Naive thymus-derived CD8-positive, alpha-beta T cell (primary cell): Measurements from ENCODE around the gene PIGK. TPM values are rescaled to one million over a fixed set of nuclear protein-coding genes. Genes with fewer than 3 reads are reported as not detected.
A peak's percentile ranks its signal among the peaks of the same experiment; 100 is the strongest.
"Not testable (repeated sequence)": the region's sequence is repeated elsewhere in the genome, so short reads cannot be mapped to it uniquely, and the experiment has no call there.

Experiments used
- ATAC-seq, 2 donors: fragments of 150-1000 bp; cut with Tn5 transposase in 1 of 2; sonication (Bioruptor Pico), chemical (Tn5 transposase) in 1 of 2; 1 replicate in 1 of 2; 2 replicates in 1 of 2; pipeline ENCODE4 v1.10.0; 2021; ENCODE audit warnings: mild to moderate bottlenecking in 2 of 2, moderate library complexity in 2 of 2
- POLR2A ChIA-PET: fragments of 350-600 bp; sonication (Branson Sonifier 250); formaldehyde crosslinking; loops from one replicate; lab custom pipeline; 2021; ENCODE audit warnings: antibody characterized with exemption; lab: Charles Lee
- DNase-seq, 10 donors: peaks; one replicate each; pipeline versions ENCODE4 v3.0.0 to v3.0.0-alpha.2; 2020 to 2022
- H3K27ac Mint-ChIP-seq, 10 donors: one replicate each; pipeline ENCODE4 v1.8.0; 2020 to 2022; ENCODE audit warnings: mild to moderate bottlenecking in 10 of 10, mixed read lengths in 10 of 10, moderate library complexity in 4 of 10, inconsistent platforms in 1 of 10
- H3K27me3 Mint-ChIP-seq, 5 donors: one replicate each; pipeline ENCODE4 v1.8.0; 2021 to 2022; ENCODE audit warnings: mixed read lengths in 5 of 5
- H3K36me3 Mint-ChIP-seq, 3 donors: one replicate each; pipeline ENCODE4 v1.8.0; 2020 to 2022; ENCODE audit warnings: mixed read lengths in 3 of 3, mild to moderate bottlenecking in 2 of 3, inconsistent platforms in 1 of 3
- H3K4me1 Mint-ChIP-seq, 4 donors: one replicate each; pipeline ENCODE4 v1.8.0; 2021 to 2022; ENCODE audit warnings: mixed read lengths in 4 of 4
- H3K4me3 Mint-ChIP-seq, 10 donors: one replicate each; pipeline ENCODE4 v1.8.0; 2020 to 2022; ENCODE audit warnings: mild to moderate bottlenecking in 10 of 10, mixed read lengths in 10 of 10, moderate library complexity in 6 of 10, inconsistent platforms in 1 of 10
- H3K9me3 Mint-ChIP-seq, 9 donors: one replicate each; pipeline ENCODE4 v1.8.0; 2020 to 2022; ENCODE audit warnings: mixed read lengths in 9 of 9, mild to moderate bottlenecking in 3 of 9, inconsistent platforms in 1 of 9, moderate library complexity in 1 of 9
- polyA plus RNA-seq, 3 donors: library from polyadenylated mRNA; unstranded; fragments of 300-500 nt; fragmentation: Illumina TruSeq; gene quantifications; one replicate each; pipeline ENCODE4 v1.2.3, GENCODE V29; 2021
- total RNA-seq, 8 experiments: library from RNA in 2 of 8; stranded (reverse) in 2 of 8; gene quantifications; one replicate each; pipeline ENCODE4 v1.2.3 and lab custom pipeline; 2021 to 2026

Gene PIGK
- total and polyA plus RNA-seq, 5 experiments from 2014 or later, result 27.5 to 55.2 (median 37.6) TPM

GRCh38 chr1:77188770-77189169 lies 30.5 kb downstream of the PIGK start:
- peaks cover 17 to 52% (median 48%) of the 10 kb centered on the region in 3 donors for H3K36me3 Mint-ChIP-seq
- H3K27me3 Mint-ChIP-seq, result no peaks in the 10 kb centered on the region
- DNase-seq (no peak), ATAC-seq (no peak)
- POLR2A ChIA-PET, result no interaction called here
- peaks cover 0 to 9% (median 5%) of the 10 kb centered on the region in 9 donors for H3K9me3 Mint-ChIP-seq
- H3K4me1 Mint-ChIP-seq, result peaks cover 11 to 24% (median 24%) of the 10 kb centered on the region in 4 donors
- peak overlapping the region in 2 of 10 donors; percentile 15 to 33 for H3K4me3 Mint-ChIP-seq
- peak overlapping the region in 2 of 10 donors; percentile 27 to 71 for H3K27ac Mint-ChIP-seq

DNA sequence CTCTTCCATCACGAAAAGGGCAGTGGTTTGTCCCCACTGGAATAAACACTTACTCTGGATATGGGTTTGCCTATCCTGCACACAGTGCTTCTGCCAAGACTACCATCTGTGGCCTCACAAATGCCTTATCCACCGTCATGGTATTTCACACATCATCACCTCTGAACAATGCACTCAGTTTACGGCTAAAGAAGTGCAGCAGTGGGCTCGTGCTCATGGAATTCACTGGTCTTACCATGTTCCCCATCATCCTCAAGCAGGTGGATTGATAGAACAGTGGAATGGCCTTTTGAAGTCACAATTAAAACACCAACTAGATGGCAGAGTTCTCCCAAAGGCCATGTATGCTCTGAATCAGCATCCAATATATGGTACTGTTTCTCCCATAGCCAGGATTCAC lies 32.3 kb downstream of the PIGK start:
- Mint-ChIP-seq H3K36me3 (peaks cover 18 to 64% (median 43%) of the 10 kb centered on the region in 3 donors), H3K4me1 (peaks cover 12 to 33% (median 21%) of the 10 kb centered on the region in 4 donors)
- H3K4me3 Mint-ChIP-seq, POLR2A ChIA-PET, H3K27ac Mint-ChIP-seq, H3K9me3 Mint-ChIP-seq, ATAC-seq, DNase-seq, H3K27me3 Mint-ChIP-seq: not testable (repeated sequence)

DNA sequence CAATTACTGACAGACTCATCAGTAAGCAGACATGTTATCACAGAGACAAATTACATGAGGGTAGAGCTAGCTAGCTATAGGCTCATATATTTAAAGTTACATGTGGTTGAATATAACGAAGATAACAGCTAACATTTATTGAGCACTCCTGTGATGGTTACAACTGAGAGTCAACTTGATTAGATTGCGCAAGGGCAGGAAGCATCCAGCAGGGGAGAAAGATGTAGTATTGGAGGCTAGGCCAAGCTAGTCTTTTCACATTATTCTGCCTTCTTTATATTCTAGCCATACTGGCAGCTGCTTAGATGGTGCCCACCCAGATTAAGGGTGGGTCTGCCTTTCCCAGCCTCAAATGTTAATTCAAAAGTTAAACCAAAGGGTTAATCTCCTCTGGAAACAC lies 37.1 kb downstream of the PIGK start:
- ATAC-seq, result no peak
- Mint-ChIP-seq H3K36me3 (peaks cover 20 to 60% (median 30%) of the 10 kb centered on the region in 3 donors), H3K9me3 (peaks cover 6 to 18% (median 11%) of the 10 kb centered on the region in 9 donors), H3K27me3 (no peaks in the 10 kb centered on the region), H3K27ac (no peak overlapping the region), H3K4me3 (no peak overlapping the region), H3K4me1 (peaks cover 0 to 13% (median 2%) of the 10 kb centered on the region in 4 donors)
- POLR2A ChIA-PET, result interaction anchor here (0.6 kb wide), 1 partner anchor 19 kb away, joined by 3 read pairs; no protein-coding TSS in a partner anchor
- DNase-seq, result no peak

DNA sequence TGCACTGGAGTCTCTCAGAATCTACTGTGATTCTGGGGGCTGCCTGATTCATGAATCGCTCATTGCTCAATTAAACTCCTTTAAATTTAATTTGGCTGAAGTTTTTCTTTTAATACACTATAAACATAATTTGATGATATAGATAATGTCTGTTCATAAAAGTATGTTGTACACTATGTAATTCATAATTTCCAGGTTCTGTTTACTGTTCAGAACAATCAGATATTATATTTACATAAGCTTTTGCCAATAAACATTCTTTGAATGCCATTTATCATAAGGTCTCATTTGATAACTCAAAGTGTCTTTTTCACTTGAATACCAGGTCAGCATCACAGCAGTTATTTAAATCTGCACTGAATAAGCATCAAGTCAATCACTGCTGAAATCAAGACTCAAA lies 39.6 kb downstream of the PIGK start:
- Mint-ChIP-seq H3K9me3 (peaks cover 13 to 33% (median 19%) of the 10 kb centered on the region in 9 donors), H3K27me3 (no peaks in the 10 kb centered on the region), H3K4me1 (peaks cover 0 to 13% (median 2%) of the 10 kb centered on the region in 4 donors), H3K36me3 (peaks cover 28 to 65% (median 30%) of the 10 kb centered on the region in 3 donors), H3K27ac (no peak overlapping the region), H3K4me3 (no peak overlapping the region)
- POLR2A ChIA-PET, result no interaction called here
- no peak for ATAC-seq
- DNase-seq, result no peak

DNA sequence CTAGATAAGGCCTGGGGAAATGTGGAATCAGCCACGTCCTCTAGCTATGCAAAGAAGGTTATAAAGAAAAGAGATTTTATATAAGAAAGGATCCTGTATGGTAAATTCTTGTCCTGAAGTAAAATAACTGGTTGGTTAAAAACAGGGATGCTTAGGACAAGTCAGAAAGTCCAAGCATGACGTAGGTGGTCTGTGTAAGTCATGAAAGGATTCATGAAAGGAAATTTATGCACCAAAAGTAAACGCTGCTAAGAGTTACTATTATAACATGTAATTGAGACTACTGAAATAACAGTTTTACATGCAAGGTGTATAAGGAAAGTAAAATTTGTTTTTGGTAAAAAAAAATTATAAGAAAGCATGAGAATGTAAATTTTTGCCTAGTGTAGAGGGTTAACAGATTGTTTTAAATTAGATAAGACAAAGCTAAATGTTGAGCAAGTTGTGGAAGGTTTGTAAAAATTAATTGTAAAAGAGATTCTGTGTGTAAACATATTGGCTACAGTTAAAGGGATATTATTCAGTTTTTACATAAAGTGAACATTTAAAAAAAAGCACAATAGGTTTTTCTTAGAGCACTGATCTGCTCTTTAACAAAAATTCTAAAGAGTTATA lies 43.9 kb downstream of the PIGK start:
- H3K9me3 Mint-ChIP-seq, result peaks cover 14 to 44% (median 21%) of the 10 kb centered on the region in 9 donors
- DNase-seq (no peak), ATAC-seq (no peak)
- H3K4me1 Mint-ChIP-seq, result peaks cover 0 to 2% (median under 1%) of the 10 kb centered on the region in 4 donors
- POLR2A ChIA-PET, result no interaction called here
- H3K4me3 Mint-ChIP-seq, result no peak overlapping the region
- no peaks in the 10 kb centered on the region for H3K27me3 Mint-ChIP-seq
- peaks cover 37 to 60% (median 43%) of the 10 kb centered on the region in 3 donors for H3K36me3 Mint-ChIP-seq
- no peak overlapping the region for H3K27ac Mint-ChIP-seq

GRCh38 chr1:77170687-77171086 lies 48.5 kb downstream of the PIGK start:
- POLR2A ChIA-PET, result no interaction called here
- H3K36me3 Mint-ChIP-seq, result peaks cover 29 to 37% (median 35%) of the 10 kb centered on the region in 3 donors
- no peak for ATAC-seq
- H3K4me1 Mint-ChIP-seq, result peaks cover 7 to 16% (median 9%) of the 10 kb centered on the region in 4 donors
- no peak for DNase-seq
- no peak overlapping the region for H3K4me3 Mint-ChIP-seq
- H3K27ac Mint-ChIP-seq, result no peak overlapping the region
- H3K27me3 Mint-ChIP-seq, result no peaks in the 10 kb centered on the region
- peaks cover 2 to 21% (median 11%) of the 10 kb centered on the region in 9 donors for H3K9me3 Mint-ChIP-seq

DNA sequence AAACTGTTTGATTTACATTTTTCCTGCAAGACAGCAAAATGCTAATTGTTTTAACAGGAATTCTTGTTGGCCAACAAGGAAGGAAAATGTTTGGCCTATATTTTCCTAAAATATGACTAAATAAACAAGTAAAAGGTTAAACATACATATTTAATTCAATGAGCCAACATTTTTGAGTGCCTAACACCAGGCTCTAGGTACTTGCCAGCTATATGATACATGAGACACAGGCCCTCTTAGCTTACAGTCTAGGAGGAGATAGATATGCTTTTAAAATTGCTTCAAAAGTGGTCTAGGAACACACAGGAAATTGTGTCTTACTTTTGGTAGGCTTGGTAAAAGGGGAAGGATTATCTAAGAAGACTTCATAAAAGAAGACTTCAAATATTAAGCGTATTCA lies 50.9 kb downstream of the PIGK start:
- Mint-ChIP-seq H3K4me1 (peaks cover 7 to 16% (median 9%) of the 10 kb centered on the region in 4 donors), H3K36me3 (peaks cover 13 to 35% (median 31%) of the 10 kb centered on the region in 3 donors), H3K27ac (peak overlapping the region in 1 of 10 donors; percentile 22), H3K9me3 (peaks cover 0 to 5% (median 0%) of the 10 kb centered on the region in 9 donors), H3K4me3 (no peak overlapping the region), H3K27me3 (no peaks in the 10 kb centered on the region)
- POLR2A ChIA-PET, result no interaction called here
- DNase-seq (no peak), ATAC-seq (no peak)

DNA sequence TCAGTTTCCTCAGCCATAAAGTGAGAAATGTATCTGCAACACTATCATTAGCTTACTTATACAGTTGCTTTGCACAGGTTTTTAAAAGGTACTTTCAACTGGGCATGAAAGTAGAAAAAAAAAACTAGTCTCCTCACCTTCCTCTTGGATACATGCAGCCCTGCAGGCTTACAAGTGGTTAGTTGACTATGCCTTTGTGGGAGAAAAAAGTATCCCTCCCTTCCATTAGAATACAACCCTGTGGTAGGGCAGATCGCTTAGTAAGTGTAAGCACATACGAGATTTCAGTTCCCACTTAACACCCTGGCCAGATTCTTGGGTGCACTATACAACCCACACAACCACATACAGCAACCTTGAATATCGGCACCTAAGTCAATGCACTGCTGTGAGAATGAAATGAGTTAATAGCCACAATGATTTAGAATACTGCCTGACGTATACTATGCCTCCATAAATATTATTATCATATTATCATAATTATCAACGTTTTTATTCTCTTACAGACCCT lies 54.7 kb downstream of the PIGK start:
- Mint-ChIP-seq H3K4me1 (peaks cover 4 to 6% (median 5%) of the 10 kb centered on the region in 4 donors), H3K9me3 (peaks cover 0 to 5% (median 0%) of the 10 kb centered on the region in 9 donors), H3K4me3 (no peak overlapping the region), H3K36me3 (peaks cover 30 to 62% (median 58%) of the 10 kb centered on the region in 3 donors), H3K27ac (peak overlapping the region in 2 of 10 donors; percentile 46 to 60), H3K27me3 (no peaks in the 10 kb centered on the region)
- ATAC-seq (no peak), DNase-seq (no peak)
- POLR2A ChIA-PET, result no interaction called here

DNA sequence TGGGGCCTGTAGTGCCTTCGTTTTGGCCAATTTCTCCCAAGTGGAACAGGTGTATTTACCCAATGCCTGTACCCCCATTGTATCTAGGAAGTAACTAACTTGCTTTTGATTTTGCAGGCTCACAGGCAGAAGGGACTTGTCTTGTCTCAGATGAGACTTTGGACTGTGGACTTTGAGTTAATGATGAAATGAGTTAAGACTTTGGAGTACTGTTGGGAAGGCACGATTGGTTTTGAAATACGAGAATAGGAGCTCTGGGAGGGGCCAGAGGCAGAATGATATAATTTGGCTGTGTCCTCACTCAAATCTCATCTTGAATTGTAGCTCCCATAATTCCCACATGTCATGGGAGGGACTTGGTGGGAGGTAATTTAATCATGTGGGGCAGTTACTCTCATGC lies 59.5 kb downstream of the PIGK start:
- H3K27ac Mint-ChIP-seq, POLR2A ChIA-PET, H3K27me3 Mint-ChIP-seq, H3K4me1 Mint-ChIP-seq, DNase-seq, H3K4me3 Mint-ChIP-seq, ATAC-seq: not testable (repeated sequence)
- Mint-ChIP-seq H3K36me3 (peaks cover 42 to 85% (median 76%) of the 10 kb centered on the region in 3 donors), H3K9me3 (peaks cover 0 to 20% (median 2%) of the 10 kb centered on the region in 9 donors)

- ATAC-seq, result no peak
- H3K4me3 Mint-ChIP-seq, result no peak overlapping the region
Measured at GRCh38 chr1:77156214-77156613, 63.0 kb downstream of the PIGK start.

GRCh38 chr1:77146270-77146669 lies 73.0 kb downstream of the PIGK start:
- H3K4me1 Mint-ChIP-seq, result peaks cover 11 to 32% (median 23%) of the 10 kb centered on the region in 4 donors
- no peak overlapping the region for H3K4me3 Mint-ChIP-seq
- DNase-seq (no peak), ATAC-seq (no peak)
- H3K27me3 Mint-ChIP-seq, result no peaks in the 10 kb centered on the region
- POLR2A ChIA-PET, result interaction anchor here (1.1 kb wide), 1 partner anchor 275 kb away, joined by 3 read pairs; no protein-coding TSS in a partner anchor
- peaks cover 0 to 15% (median 7%) of the 10 kb centered on the region in 3 donors for H3K36me3 Mint-ChIP-seq
- H3K27ac Mint-ChIP-seq, result peak overlapping the region in 4 of 10 donors; percentile 16 to 80 (median 45)
- no peaks in the 10 kb centered on the region for H3K9me3 Mint-ChIP-seq

More at GRCh38 chr1:77156214-77156613, 63.0 kb downstream of the PIGK start:
- H3K27me3 Mint-ChIP-seq, result no peaks in the 10 kb centered on the region
- H3K4me1 Mint-ChIP-seq, result peaks cover 3 to 7% (median 5%) of the 10 kb centered on the region in 4 donors
- peaks cover 33 to 78% (median 75%) of the 10 kb centered on the region in 3 donors for H3K36me3 Mint-ChIP-seq
- peak overlapping the region in 1 of 10 donors; percentile 11 for H3K27ac Mint-ChIP-seq
- H3K9me3 Mint-ChIP-seq, result peaks cover 0 to 20% (median 2%) of the 10 kb centered on the region in 9 donors
- no peak for DNase-seq
- POLR2A ChIA-PET, result no interaction called here

DNA sequence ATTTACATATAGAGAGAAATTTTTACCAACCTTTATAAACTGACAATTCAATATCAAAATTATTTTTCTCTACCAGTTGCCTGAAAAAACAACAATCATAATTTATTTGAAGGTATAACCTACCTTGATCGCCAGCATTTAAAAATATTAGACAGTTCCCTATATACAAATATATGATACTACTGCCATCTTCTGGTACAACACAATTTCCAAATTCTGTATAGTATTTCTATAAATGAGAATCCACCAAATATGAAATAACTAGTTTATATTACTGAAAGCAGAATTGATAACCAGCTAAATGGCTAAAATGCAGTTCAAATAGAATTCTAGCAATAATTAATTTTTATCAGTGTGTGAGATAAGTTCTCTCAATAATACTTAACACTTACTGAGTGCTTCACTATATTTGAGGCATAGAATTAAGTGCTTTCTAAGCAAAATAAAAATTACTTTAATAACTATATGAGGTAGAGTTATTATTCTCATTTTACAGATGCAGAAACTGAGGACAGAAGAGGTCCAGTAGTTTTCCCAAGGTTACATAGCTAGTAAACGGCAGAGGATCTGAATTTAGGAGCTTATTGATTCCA lies 75.6 kb downstream of the PIGK start:
- DNase-seq, result peak in 2 of 10 donors; percentile 5 to 20
- Mint-ChIP-seq H3K27ac (no peak overlapping the region), H3K27me3 (no peaks in the 10 kb centered on the region), H3K4me1 (peaks cover 3 to 6% (median 4%) of the 10 kb centered on the region in 4 donors), H3K9me3 (no peaks in the 10 kb centered on the region), H3K36me3 (peaks cover 0 to 12% (median 10%) of the 10 kb centered on the region in 3 donors), H3K4me3 (no peak overlapping the region)
- POLR2A ChIA-PET, result no interaction called here
- ATAC-seq, result no peak

- Mint-ChIP-seq H3K36me3 (peaks cover 0 to 12% (median 4%) of the 10 kb centered on the region in 3 donors), H3K27me3 (no peaks in the 10 kb centered on the region), H3K9me3 (no peaks in the 10 kb centered on the region), H3K4me1 (no peaks in the 10 kb centered on the region), H3K27ac (no peak overlapping the region), H3K4me3 (no peak overlapping the region)
- ATAC-seq (no peak), DNase-seq (no peak)
- POLR2A ChIA-PET, result no interaction called here
Measured at GRCh38 chr1:77139389-77139788, 79.8 kb downstream of the PIGK start.
